Calu3 (cell line): ENCODE measurements around the gene C5. TPM values are rescaled to one million over a fixed set of nuclear protein-coding genes. Genes with fewer than 3 reads are reported as not detected.

ENCODE experiments used
- BruUV-seq: library from RNA; stranded (reverse); fragments of 400-500 nt; replicated peaks from 2 replicates; lab custom pipeline; 2021; lab: Mats Ljungman, UMichigan
- CTCF ChIA-PET: fragments of 300-600 bp; sonication (Branson Sonifier 250); formaldehyde crosslinking; loops from one replicate; lab custom pipeline; 2022; ENCODE audit warnings: antibody characterized with exemption; lab: Charles Lee
- DNase-seq: peaks from one replicate; pipeline ENCODE4 v3.0.0; 2022
- H3K27ac Mint-ChIP-seq: one replicate; pipeline ENCODE4 v1.8.0; 2022; ENCODE audit warnings: mixed read lengths; ENCODE audit not compliant: unreplicated experiment
- H3K27me3 Mint-ChIP-seq: one replicate; pipeline ENCODE4 v1.8.0; 2022; ENCODE audit warnings: mixed read lengths; ENCODE audit not compliant: unreplicated experiment
- H3K36me3 Mint-ChIP-seq: one replicate; pipeline ENCODE4 v1.8.0; 2022; ENCODE audit warnings: mild to moderate bottlenecking, moderate library complexity, mixed read lengths; ENCODE audit not compliant: insufficient read depth, unreplicated experiment
- H3K4me1 Mint-ChIP-seq: one replicate; pipeline ENCODE4 v1.8.0; 2022; ENCODE audit warnings: mild to moderate bottlenecking, low read depth, mixed read lengths; ENCODE audit not compliant: unreplicated experiment
- H3K4me3 Mint-ChIP-seq: one replicate; pipeline ENCODE4 v1.8.0; 2022; ENCODE audit warnings: mild to moderate bottlenecking, low read depth, moderate library complexity, mixed read lengths; ENCODE audit not compliant: unreplicated experiment
- H3K9me3 Mint-ChIP-seq: one replicate; pipeline ENCODE4 v1.8.0; 2022; ENCODE audit warnings: low read depth, mixed read lengths; ENCODE audit not compliant: unreplicated experiment
- intact Hi-C: fragments of 100-400 bp; cut with micrococcal nuclease; formaldehyde crosslinking; loops from one replicate; pipeline ENCODE4 v1.10.0; 2022; ENCODE audit not compliant: unreplicated experiment
- total RNA-seq: library from RNA; stranded (reverse); gene quantifications from 2 replicates; pipeline ENCODE4 v1.2.3, GENCODE V29; 2022
- TF ChIP-seq, protein P1 (sequence below): fragments of 200-600 bp; IDR thresholded peaks from one replicate; pipeline ENCODE4 v1.8.0; 2022; ENCODE audit warnings: antibody characterized with exemption; ENCODE audit not compliant: unreplicated experiment

The C5 gene
- total RNA-seq, 1 experiment from 2014 or later = 12.3 TPM

GRCh38 chr9:120997502-120997901, 52.6 kb downstream of the C5 start:
- no peaks in the 10 kb centered on the region for H3K4me1 Mint-ChIP-seq
- no peak overlapping the region for H3K4me3 Mint-ChIP-seq
- CTCF ChIA-PET = no interaction called here
- intact Hi-C loops = no loop called here
- TF ChIP-seq, protein P1, sequence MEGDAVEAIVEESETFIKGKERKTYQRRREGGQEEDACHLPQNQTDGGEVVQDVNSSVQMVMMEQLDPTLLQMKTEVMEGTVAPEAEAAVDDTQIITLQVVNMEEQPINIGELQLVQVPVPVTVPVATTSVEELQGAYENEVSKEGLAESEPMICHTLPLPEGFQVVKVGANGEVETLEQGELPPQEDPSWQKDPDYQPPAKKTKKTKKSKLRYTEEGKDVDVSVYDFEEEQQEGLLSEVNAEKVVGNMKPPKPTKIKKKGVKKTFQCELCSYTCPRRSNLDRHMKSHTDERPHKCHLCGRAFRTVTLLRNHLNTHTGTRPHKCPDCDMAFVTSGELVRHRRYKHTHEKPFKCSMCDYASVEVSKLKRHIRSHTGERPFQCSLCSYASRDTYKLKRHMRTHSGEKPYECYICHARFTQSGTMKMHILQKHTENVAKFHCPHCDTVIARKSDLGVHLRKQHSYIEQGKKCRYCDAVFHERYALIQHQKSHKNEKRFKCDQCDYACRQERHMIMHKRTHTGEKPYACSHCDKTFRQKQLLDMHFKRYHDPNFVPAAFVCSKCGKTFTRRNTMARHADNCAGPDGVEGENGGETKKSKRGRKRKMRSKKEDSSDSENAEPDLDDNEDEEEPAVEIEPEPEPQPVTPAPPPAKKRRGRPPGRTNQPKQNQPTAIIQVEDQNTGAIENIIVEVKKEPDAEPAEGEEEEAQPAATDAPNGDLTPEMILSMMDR = no peak
- no TSS peak for BruUV-seq
- H3K36me3 Mint-ChIP-seq = no peaks in the 10 kb centered on the region
- no peaks in the 10 kb centered on the region for H3K27me3 Mint-ChIP-seq
- H3K9me3 Mint-ChIP-seq = no peaks in the 10 kb centered on the region
- DNase-seq = no peak
- no peak overlapping the region for H3K27ac Mint-ChIP-seq

GRCh38 chr9:120996409-120996808, 53.7 kb downstream of the C5 start:
- TF ChIP-seq, protein P1 = no peak
- H3K27me3 Mint-ChIP-seq = no peaks in the 10 kb centered on the region
- no peak overlapping the region for H3K27ac Mint-ChIP-seq
- CTCF ChIA-PET = no interaction called here
- BruUV-seq = no TSS peak
- intact Hi-C loops = no loop called here
- no peak for DNase-seq
- no peaks in the 10 kb centered on the region for H3K9me3 Mint-ChIP-seq
- no peaks in the 10 kb centered on the region for H3K4me1 Mint-ChIP-seq
- H3K4me3 Mint-ChIP-seq = no peak overlapping the region
- H3K36me3 Mint-ChIP-seq = no peaks in the 10 kb centered on the region

DNA sequence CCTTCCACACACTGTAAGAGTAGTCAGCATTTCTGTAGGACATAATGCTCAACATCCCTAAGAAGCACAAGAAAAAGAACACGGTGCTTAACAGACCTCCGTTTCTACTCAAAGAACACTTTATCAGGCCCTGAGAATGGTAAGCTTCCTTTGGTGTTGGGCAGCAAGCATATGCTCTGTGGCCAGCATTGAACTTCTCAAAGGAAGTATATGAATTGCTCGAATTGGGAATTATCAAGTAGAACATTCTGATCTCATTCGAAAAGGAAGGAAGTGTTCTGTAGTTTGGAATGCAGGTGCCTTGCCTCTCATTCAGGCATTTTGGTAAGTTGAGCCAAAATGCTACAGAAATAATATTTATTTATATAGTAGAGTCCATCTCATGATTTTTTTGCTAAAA, 61.0 kb downstream of the C5 start:
- no peak for DNase-seq
- Mint-ChIP-seq H3K27ac (no peak overlapping the region), H3K36me3 (no peaks in the 10 kb centered on the region), H3K9me3 (no peaks in the 10 kb centered on the region), H3K27me3 (no peaks in the 10 kb centered on the region), H3K4me1 (no peaks in the 10 kb centered on the region), H3K4me3 (no peak overlapping the region)
- intact Hi-C loops = no loop called here
- CTCF ChIA-PET = no interaction called here
- TF ChIP-seq, protein P1 = no peak
- BruUV-seq = no TSS peak

DNA sequence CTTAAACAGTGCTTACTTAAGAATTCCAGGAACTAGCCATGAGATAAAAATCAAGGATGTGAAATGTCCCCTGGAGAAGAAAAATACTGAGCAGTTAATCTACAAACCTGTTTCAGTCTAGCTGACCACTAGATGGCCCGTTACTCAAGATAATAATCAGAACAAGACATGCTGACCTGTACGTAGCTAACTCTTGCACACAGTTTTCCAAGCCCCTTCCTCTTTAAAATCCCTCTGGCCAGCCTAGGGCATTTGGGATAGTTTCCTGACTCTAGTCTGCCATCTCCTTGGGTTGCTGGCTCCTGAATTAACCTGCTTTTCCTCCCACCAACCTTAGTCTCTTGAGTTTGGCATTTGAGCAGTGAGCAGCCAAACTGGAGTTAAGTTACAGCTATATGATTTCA, 64.3 kb downstream of the C5 start:
- TF ChIP-seq, protein P1 = peak; percentile 45
- Mint-ChIP-seq H3K9me3 (no peaks in the 10 kb centered on the region), H3K36me3 (no peaks in the 10 kb centered on the region), H3K4me1 (no peaks in the 10 kb centered on the region), H3K27ac (no peak overlapping the region), H3K27me3 (no peaks in the 10 kb centered on the region), H3K4me3 (no peak overlapping the region)
- no TSS peak for BruUV-seq
- CTCF ChIA-PET = interaction anchor here (1.0 to 1.7 kb wide), 3 partner anchors 70 to 87 kb away, joined by 3 to 35 read pairs (median 22); no protein-coding TSS in a partner anchor
- intact Hi-C loops = loop anchor here (1.0 kb wide), 1 partner anchor 74 kb away; no protein-coding TSS in a partner anchor
- DNase-seq = peak; percentile 16
